PFSK-1 (cell line): ENCODE data around the gene TRAIP.

Source experiments
- FOXP2 ChIP-seq: optimal IDR thresholded peaks from 2 replicates; pipeline ENCODE3; 2011; ENCODE audit warnings: borderline replicate concordance, control low read depth, inconsistent platforms; ENCODE audit not compliant: insufficient read depth; ENCODE audit errors: extremely low read length, extremely low read depth
- POLR2AphosphoS5 ChIP-seq: IDR thresholded peaks from 2 replicates; pipeline ENCODE4 v1.6.1; 2012; ENCODE audit warnings: low read depth, mild to moderate bottlenecking, control low read depth, low read length, moderate library complexity
- SIN3A ChIP-seq: IDR thresholded peaks from 2 replicates; pipeline ENCODE4 v1.6.1; 2012; ENCODE audit warnings: mild to moderate bottlenecking, low read length, moderate library complexity, borderline replicate concordance; ENCODE audit not compliant: insufficient read depth
- TAF1 ChIP-seq: IDR thresholded peaks from 2 replicates; pipeline ENCODE4 v1.6.1; 2012; ENCODE audit warnings: low read length, control low read depth, borderline replicate concordance; ENCODE audit not compliant: insufficient read depth
- TF ChIP-seq, protein P1 (sequence below), 2 experiments: IDR thresholded peaks; 2 replicates each; pipeline versions ENCODE4 v1.6.1 to v1.8.0; 2011 to 2012; ENCODE audit warnings: low read depth in 2 of 2, low read length in 2 of 2, control low read depth in 1 of 2, inconsistent platforms in 1 of 2, mild to moderate bottlenecking in 1 of 2, moderate library complexity in 1 of 2; ENCODE audit not compliant: insufficient read depth in 1 of 2

TRAIP gene

DNA sequence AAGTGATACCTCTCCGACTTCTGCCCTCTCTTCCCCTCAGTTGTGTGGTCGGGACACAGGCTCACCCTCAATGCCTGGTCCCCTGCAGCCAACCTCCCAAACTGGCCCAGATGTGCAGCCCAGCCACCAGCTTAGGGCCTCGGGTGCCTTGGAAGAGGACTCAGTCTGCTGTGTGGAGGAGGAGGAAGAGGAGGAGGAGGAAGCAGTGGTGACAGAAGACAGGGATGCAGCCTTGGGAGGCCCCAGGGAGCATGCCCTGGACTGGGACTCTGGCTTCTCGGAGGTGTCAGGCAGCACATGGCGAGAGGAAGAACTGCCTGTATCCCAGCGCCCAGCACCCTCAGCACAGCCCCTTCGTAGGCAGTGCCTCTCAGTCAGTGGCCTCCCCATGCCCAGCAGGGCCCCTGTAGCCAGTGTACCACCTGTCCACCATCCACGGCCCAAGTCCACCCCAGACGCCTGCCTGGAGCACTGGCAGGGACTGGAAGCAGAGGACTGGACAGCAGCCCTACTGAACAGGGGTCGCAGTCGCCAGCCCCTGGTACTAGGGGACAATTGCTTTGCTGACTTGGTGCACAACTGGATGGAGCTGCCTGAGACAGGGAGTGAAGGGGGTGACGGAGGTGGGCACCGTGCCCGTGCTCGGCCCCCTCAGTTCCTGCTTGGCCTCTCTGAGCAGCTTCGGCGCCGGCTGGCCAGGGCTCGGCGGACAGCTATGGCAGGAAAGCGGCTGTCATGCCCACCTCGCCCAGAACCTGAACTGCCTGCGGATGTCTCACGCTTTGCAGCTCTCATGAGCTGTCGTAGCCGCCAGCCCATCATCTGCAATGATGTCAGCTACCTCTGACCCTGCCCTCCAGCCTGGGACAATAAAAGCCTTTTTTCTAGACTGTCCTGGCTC, 52.0 kb downstream of the TRAIP start:
- no peak for TF ChIP-seq TAF1
- TF ChIP-seq, protein P1, sequence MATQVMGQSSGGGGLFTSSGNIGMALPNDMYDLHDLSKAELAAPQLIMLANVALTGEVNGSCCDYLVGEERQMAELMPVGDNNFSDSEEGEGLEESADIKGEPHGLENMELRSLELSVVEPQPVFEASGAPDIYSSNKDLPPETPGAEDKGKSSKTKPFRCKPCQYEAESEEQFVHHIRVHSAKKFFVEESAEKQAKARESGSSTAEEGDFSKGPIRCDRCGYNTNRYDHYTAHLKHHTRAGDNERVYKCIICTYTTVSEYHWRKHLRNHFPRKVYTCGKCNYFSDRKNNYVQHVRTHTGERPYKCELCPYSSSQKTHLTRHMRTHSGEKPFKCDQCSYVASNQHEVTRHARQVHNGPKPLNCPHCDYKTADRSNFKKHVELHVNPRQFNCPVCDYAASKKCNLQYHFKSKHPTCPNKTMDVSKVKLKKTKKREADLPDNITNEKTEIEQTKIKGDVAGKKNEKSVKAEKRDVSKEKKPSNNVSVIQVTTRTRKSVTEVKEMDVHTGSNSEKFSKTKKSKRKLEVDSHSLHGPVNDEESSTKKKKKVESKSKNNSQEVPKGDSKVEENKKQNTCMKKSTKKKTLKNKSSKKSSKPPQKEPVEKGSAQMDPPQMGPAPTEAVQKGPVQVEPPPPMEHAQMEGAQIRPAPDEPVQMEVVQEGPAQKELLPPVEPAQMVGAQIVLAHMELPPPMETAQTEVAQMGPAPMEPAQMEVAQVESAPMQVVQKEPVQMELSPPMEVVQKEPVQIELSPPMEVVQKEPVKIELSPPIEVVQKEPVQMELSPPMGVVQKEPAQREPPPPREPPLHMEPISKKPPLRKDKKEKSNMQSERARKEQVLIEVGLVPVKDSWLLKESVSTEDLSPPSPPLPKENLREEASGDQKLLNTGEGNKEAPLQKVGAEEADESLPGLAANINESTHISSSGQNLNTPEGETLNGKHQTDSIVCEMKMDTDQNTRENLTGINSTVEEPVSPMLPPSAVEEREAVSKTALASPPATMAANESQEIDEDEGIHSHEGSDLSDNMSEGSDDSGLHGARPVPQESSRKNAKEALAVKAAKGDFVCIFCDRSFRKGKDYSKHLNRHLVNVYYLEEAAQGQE (IDR thresholded peaks at IDR 0.05; ENCODE audit: insufficient read depth in 1 of 2, low read depth in 2 of 2, low read length in 2 of 2): peak in 1 of 2 experiments; percentile 40; a peak in 1 of 4 replicates

DNA sequence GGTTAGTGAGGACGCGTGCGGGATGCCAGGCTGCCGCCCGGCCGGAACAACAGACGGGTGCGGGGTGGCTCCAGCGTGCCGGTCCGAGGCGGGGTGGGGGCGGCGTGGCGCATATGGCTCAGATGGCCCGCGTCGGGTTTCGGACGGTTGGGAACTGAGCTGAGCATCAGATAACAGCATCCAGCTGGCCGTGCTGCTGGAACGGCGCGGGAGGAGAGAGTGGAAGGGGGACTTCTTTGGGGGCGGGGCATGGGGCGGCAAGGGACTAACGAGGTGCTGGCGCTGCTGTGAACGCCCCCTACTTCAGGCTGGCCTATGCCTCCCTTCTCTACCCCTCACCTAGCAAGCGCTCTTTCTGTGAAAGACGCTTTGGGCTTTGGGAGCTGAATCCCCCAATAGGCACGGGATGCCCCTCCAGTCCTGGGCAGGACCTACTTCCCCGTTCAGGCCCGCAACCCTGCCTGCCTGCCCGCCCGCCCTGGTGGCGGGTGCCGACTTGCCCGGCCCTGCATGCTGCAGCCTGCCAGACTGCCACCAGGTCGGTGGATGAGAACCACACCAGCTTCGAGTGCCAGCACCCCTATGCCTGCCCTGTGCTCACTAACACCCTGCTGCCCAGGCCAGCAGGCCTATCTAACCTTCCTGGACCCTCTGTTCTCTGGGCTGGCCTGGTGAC, 52.8 kb downstream of the TRAIP start:
- TF ChIP-seq SIN3A: no peak
- TF ChIP-seq, protein P1 (IDR thresholded peaks at IDR 0.05; ENCODE audit: insufficient read depth in 1 of 2, low read depth in 2 of 2, low read length in 2 of 2): no peak
- TF ChIP-seq TAF1: no peak
- TF ChIP-seq FOXP2: no peak
- TF ChIP-seq POLR2AphosphoS5: no peak

DNA sequence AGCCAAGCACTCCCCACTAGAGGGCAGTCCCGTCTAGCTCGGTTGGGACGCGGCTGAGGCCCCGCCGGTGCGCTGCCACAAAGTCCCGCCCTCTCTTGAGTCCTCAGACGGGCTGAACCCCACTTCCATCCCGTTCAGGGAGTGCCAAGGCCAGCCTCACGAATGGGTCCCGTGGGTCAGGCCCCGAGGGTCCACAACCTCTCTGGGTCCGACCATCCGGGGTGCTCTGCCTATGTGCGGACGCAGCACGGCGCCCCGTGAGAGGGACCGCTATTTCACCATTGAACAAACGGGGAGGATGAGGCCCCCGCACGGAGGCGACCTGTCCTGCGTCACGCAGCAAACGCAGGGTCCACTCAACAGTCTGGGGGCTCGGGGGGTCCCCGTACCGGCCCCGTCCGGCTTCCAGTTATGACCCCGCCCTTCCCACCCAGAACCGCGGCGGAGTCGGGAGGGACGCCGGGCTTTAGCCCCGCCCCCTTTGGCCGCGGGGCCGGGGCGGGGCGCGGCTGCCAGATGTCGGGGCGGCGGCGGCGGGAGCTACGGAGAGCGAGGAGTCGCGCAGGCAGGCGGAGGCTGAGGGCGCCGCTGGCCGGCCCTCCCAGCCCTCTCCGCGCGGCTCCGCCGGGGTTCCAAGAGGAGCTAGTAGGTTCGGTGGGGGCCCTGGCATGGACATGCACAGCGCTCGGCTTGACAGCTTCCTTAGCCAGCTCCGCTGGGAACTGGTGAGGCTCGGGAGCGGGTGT, 53.5 kb downstream of the TRAIP start, which contains the start of gene INKA1:
INKA1 (plus strand) TSS at position 543 of the 746 bp plus-strand sequence; CDS start at position 675, 132 bp downstream.
- peak; percentile 68 for TF ChIP-seq POLR2AphosphoS5
- no peak for TF ChIP-seq SIN3A

DNA sequence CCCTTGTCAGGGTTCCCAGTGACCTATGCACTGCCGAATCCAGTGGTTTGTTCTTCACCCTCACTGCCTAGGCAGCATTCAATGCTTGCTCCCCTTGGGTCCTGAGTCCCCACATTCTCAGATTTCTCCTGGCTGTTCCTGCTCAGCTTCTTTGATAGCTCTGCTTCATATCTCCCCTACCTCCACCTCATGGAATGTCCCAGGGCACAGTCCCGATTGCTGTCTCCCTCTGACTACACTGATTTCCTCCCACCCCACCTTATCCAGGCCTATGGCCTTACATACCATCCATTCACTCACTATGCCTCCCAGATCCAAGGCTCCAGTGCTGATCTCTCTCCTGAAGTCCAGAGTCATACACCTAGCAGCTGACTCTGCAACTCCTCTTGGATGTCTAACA, 55.2 kb downstream of the TRAIP start:
- TF ChIP-seq, protein P1 (IDR thresholded peaks at IDR 0.05; ENCODE audit: insufficient read depth in 1 of 2, low read depth in 2 of 2, low read length in 2 of 2): no peak
- TF ChIP-seq SIN3A: no peak
- no peak for TF ChIP-seq FOXP2
- no peak for TF ChIP-seq TAF1
- no peak for TF ChIP-seq POLR2AphosphoS5

DNA sequence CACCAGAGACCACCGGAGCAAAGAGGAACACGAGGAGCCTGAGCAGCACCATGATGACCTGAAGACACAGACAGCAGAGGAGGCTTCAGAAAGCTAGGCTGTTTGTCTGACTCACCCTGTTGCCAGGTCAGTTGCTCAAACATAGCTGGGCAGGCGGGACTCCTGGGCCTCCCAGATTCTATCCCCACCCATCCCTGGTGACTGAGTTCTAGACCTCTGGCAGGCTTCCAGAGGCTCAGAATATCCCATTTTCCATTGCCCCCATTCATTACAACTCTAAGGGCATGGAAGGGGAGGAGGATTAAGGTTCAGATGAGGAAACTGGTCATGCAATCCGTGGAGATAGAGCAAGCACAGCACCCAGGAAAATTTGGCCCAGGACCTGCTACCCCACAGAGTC, 56.6 kb downstream of the TRAIP start, which contains the start of gene CDHR4:
CDHR4 (minus strand) TSS at position 113 of the 400 bp plus-strand sequence; CDS start at position 52, 61 bp downstream.
- TF ChIP-seq TAF1 (no peak), POLR2AphosphoS5 (no peak), SIN3A (no peak), FOXP2 (no peak)
- TF ChIP-seq, protein P1 (IDR thresholded peaks at IDR 0.05; ENCODE audit: insufficient read depth in 1 of 2, low read depth in 2 of 2, low read length in 2 of 2): no peak
